ENCODE measurements around the gene KRTAP6-2. TPM values are rescaled to one million over a fixed set of nuclear protein-coding genes. Genes with fewer than 3 reads are reported as not detected.

KRTAP6-2 gene
- total and polyA plus RNA-seq, 2 experiments from 2014 or later: not detected

GRCh38 chr21:30628109-30628508 lies 29.4 kb upstream of the KRTAP6-2 start:
- Histone ChIP-seq H3K27me3 (ENCODE audit: insufficient read depth) (no peaks in the 10 kb centered on the region), H2AFZ (no peak overlapping the region), H3K4me3 (no peak overlapping the region), H3F3A (replicated peaks; ENCODE audit: low read depth) (no peaks in the 10 kb centered on the region), H3K9me2 (ENCODE audit: insufficient read depth) (peaks cover 13% of the 10 kb centered on the region), H3K79me2 (replicated peaks; ENCODE audit: insufficient read depth) (no peaks in the 10 kb centered on the region), H3K27ac (ENCODE audit: low read depth) (no peak overlapping the region), H3K36me3 (ENCODE audit: insufficient read depth) (no peaks in the 10 kb centered on the region), H4K20me1 (replicated peaks; ENCODE audit: insufficient read depth) (no peaks in the 10 kb centered on the region), H3K4me1 (ENCODE audit: insufficient read depth) (no peaks in the 10 kb centered on the region; the same call in 1 of the 2 replicates), H3K4me2 (no peak overlapping the region)
- Mint-ChIP-seq H3K36me3 (ENCODE audit: low read depth) (0 out of 3 replicates have a peak, but pooled peaks cover 5% of the 10 kb centered on the region), H3K4me1 (no peaks in the 10 kb centered on the region; the same call in 2 of the 3 replicates), H3K9me3 (peaks cover 16% of the 10 kb centered on the region), H3K27me3 (ENCODE audit: insufficient read depth, low read depth, poor library complexity) (peaks cover 2% of the 10 kb centered on the region), H3K27ac (no peak overlapping the region), H3K4me3 (no peak overlapping the region)
- no peak for TF ChIP-seq EZH2phosphoT487 (IDR thresholded peaks at IDR 0.05; ENCODE audit: unreplicated experiment)
- peak; percentile 26 for TF ChIP-seq REST (IDR thresholded peaks at IDR 0.05; ENCODE audit: unreplicated experiment)
- no peak for TF ChIP-seq CREB1 (CRISPR knock-in tag; IDR thresholded peaks at IDR 0.05; ENCODE audit: low read depth)
- no peak for TF ChIP-seq STAT1 (IDR thresholded peaks at IDR 0.05; ENCODE audit: unreplicated experiment)
- DNase-seq (ENCODE audit: low spot score) (no peak), ATAC-seq (no peak)

- Histone ChIP-seq H3K4me3 (no peak overlapping the region), H3K27me3 (ENCODE audit: insufficient read depth) (no peaks in the 10 kb centered on the region), H3F3A (replicated peaks; ENCODE audit: low read depth) (no peaks in the 10 kb centered on the region), H3K9me2 (ENCODE audit: insufficient read depth) (peaks cover 13% of the 10 kb centered on the region; the same call in 1 of the 2 replicates), H3K4me1 (ENCODE audit: insufficient read depth) (no peaks in the 10 kb centered on the region; the same call in 1 of the 2 replicates), H3K79me2 (replicated peaks; ENCODE audit: insufficient read depth) (no peaks in the 10 kb centered on the region), H3K36me3 (ENCODE audit: insufficient read depth) (no peaks in the 10 kb centered on the region), H3K4me2 (peak overlapping the region; percentile 18; the same call in 1 of the 2 replicates), H2AFZ (peak overlapping the region; percentile 73), H4K20me1 (replicated peaks; ENCODE audit: insufficient read depth) (no peaks in the 10 kb centered on the region), H3K27ac (ENCODE audit: low read depth) (no peak overlapping the region)
- peaks cover 16% of the 10 kb centered on the region for H3K9me3 Mint-ChIP-seq
- no peaks in the 10 kb centered on the region; the same call in 2 of the 3 replicates for H3K4me1 Mint-ChIP-seq
- H3K27me3 Mint-ChIP-seq (ENCODE audit: insufficient read depth, low read depth, poor library complexity): no peaks in the 10 kb centered on the region
- DNase-seq (ENCODE audit: low spot score) (peak; percentile 9), ATAC-seq (no peak)
- H3K36me3 Mint-ChIP-seq (ENCODE audit: low read depth): 0 out of 3 replicates have a peak, but pooled peaks cover 5% of the 10 kb centered on the region
- H3K27ac Mint-ChIP-seq: no peak overlapping the region
- no peak for TF ChIP-seq CREB1 (CRISPR knock-in tag; IDR thresholded peaks at IDR 0.05; ENCODE audit: low read depth)
- TF ChIP-seq, protein P1, sequence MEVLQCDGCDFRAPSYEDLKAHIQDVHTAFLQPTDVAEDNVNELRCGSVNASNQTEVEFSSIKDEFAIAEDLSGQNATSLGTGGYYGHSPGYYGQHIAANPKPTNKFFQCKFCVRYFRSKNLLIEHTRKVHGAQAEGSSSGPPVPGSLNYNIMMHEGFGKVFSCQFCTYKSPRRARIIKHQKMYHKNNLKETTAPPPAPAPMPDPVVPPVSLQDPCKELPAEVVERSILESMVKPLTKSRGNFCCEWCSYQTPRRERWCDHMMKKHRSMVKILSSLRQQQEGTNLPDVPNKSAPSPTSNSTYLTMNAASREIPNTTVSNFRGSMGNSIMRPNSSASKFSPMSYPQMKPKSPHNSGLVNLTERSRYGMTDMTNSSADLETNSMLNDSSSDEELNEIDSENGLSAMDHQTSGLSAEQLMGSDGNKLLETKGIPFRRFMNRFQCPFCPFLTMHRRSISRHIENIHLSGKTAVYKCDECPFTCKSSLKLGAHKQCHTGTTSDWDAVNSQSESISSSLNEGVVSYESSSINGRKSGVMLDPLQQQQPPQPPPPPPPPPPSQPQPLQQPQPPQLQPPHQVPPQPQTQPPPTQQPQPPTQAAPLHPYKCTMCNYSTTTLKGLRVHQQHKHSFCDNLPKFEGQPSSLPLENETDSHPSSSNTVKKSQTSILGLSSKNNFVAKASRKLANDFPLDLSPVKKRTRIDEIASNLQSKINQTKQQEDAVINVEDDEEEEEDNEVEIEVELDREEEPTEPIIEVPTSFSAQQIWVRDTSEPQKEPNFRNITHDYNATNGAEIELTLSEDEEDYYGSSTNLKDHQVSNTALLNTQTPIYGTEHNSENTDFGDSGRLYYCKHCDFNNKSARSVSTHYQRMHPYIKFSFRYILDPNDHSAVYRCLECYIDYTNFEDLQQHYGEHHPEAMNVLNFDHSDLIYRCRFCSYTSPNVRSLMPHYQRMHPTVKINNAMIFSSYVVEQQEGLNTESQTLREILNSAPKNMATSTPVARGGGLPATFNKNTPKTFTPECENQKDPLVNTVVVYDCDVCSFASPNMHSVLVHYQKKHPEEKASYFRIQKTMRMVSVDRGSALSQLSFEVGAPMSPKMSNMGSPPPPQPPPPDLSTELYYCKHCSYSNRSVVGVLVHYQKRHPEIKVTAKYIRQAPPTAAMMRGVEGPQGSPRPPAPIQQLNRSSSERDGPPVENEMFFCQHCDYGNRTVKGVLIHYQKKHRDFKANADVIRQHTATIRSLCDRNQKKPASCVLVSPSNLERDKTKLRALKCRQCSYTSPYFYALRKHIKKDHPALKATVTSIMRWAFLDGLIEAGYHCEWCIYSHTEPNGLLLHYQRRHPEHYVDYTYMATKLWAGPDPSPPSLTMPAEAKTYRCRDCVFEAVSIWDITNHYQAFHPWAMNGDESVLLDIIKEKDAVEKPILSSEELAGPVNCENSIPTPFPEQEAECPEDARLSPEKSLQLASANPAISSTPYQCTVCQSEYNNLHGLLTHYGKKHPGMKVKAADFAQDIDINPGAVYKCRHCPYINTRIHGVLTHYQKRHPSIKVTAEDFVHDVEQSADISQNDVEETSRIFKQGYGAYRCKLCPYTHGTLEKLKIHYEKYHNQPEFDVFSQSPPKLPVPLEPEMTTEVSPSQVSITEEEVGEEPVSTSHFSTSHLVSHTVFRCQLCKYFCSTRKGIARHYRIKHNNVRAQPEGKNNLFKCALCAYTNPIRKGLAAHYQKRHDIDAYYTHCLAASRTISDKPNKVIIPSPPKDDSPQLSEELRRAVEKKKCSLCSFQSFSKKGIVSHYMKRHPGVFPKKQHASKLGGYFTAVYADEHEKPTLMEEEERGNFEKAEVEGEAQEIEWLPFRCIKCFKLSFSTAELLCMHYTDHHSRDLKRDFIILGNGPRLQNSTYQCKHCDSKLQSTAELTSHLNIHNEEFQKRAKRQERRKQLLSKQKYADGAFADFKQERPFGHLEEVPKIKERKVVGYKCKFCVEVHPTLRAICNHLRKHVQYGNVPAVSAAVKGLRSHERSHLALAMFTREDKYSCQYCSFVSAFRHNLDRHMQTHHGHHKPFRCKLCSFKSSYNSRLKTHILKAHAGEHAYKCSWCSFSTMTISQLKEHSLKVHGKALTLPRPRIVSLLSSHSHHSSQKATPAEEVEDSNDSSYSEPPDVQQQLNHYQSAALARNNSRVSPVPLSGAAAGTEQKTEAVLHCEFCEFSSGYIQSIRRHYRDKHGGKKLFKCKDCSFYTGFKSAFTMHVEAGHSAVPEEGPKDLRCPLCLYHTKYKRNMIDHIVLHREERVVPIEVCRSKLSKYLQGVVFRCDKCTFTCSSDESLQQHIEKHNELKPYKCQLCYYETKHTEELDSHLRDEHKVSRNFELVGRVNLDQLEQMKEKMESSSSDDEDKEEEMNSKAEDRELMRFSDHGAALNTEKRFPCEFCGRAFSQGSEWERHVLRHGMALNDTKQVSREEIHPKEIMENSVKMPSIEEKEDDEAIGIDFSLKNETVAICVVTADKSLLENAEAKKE (CRISPR knock-in tag; IDR thresholded peaks at IDR 0.05): no peak
- H3K4me3 Mint-ChIP-seq: no peak overlapping the region
Observed at GRCh38 chr21:30625449-30626165, 26.9 kb upstream of the KRTAP6-2 start.

Data from GM23338 (cell line).